Globus pallidus (tissue), 1 donor: ENCODE data around the gene WDR44.
"Not testable (repeated sequence)": the region's sequence is repeated elsewhere in the genome, so short reads cannot be mapped to it uniquely, and the experiment has no call there.

Experiments
- DNase-seq: peaks from one replicate; pipeline ENCODE4 v3.0.0-alpha.2; 2015; ENCODE audit warnings: low spot score

WDR44 gene

GRCh38 chrX:118482384-118482783 lies 136.5 kb downstream of the WDR44 start:
- DNase-seq: not testable (repeated sequence)

GRCh38 chrX:118484216-118484903 lies 138.5 kb downstream of the WDR44 start:
- DNase-seq: no peak

- DNase-seq: not testable (repeated sequence)
These were observed 140.8 kb downstream of the WDR44 start for GRCh38 chrX:118486693-118487092.

- no peak for DNase-seq
These were observed 147.1 kb downstream of the WDR44 start for GRCh38 chrX:118493016-118493415.

GRCh38 chrX:118493653-118494297 lies 147.9 kb downstream of the WDR44 start:
- no peak for DNase-seq

GRCh38 chrX:118495061-118495921 lies 149.4 kb downstream of the WDR44 start, which contains the start of gene DOCK11:
DOCK11 (plus strand) TSS chrX:118495815; CDS start chrX:118495972, 157 bp downstream.
- DNase-seq: peak; percentile 75

- DNase-seq: peak; percentile 8
These were observed 150.3 kb downstream of the WDR44 start for GRCh38 chrX:118495958-118496762.

GRCh38 chrX:118496763-118497079 lies 150.8 kb downstream of the WDR44 start:
- DNase-seq: no peak

GRCh38 chrX:118497180-118497818 lies 151.4 kb downstream of the WDR44 start:
- DNase-seq: no peak

- no peak for DNase-seq
These were observed 152.4 kb downstream of the WDR44 start for GRCh38 chrX:118498351-118498750.

GRCh38 chrX:118498755-118499154 lies 152.8 kb downstream of the WDR44 start:
- no peak for DNase-seq

GRCh38 chrX:118499295-118499694 lies 153.4 kb downstream of the WDR44 start:
- no peak for DNase-seq
